B cell (primary cell): ENCODE data around the gene GPRC6A.

Source experiments
- EZH2 ChIP-seq: IDR thresholded peaks from 2 replicates; pipeline ENCODE4 v1.6.1; 2012; ENCODE audit warnings: borderline replicate concordance, low read depth, mild to moderate bottlenecking, moderate library complexity, low read length; ENCODE audit not compliant: insufficient read depth, poor library complexity, severe bottlenecking
- TF ChIP-seq, protein P1 (sequence below): fragments of 200-600 bp; IDR thresholded peaks from one replicate; pipeline ENCODE4 v1.8.0; 2022; ENCODE audit warnings: antibody characterized with exemption, mild to moderate bottlenecking

DNA sequence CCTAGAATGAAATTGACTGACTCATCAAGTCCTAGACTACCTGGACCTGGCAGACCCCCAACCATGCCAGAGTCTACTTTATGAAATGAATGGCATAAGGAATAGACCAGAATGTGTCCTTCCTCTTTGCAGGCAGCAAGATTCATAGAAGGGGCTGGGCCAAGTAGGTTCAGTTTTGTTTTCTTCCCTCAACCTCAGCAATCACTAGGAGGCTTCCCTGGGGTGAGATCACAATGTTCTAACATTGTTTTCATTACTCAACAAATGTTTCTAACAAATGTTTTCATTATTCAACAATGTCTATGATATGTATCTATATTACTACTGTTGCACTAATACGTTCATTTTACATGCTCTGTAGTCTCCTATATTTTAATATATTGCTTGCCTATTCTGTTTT, 55.0 kb downstream of the GPRC6A start:
- TF ChIP-seq, protein P1, sequence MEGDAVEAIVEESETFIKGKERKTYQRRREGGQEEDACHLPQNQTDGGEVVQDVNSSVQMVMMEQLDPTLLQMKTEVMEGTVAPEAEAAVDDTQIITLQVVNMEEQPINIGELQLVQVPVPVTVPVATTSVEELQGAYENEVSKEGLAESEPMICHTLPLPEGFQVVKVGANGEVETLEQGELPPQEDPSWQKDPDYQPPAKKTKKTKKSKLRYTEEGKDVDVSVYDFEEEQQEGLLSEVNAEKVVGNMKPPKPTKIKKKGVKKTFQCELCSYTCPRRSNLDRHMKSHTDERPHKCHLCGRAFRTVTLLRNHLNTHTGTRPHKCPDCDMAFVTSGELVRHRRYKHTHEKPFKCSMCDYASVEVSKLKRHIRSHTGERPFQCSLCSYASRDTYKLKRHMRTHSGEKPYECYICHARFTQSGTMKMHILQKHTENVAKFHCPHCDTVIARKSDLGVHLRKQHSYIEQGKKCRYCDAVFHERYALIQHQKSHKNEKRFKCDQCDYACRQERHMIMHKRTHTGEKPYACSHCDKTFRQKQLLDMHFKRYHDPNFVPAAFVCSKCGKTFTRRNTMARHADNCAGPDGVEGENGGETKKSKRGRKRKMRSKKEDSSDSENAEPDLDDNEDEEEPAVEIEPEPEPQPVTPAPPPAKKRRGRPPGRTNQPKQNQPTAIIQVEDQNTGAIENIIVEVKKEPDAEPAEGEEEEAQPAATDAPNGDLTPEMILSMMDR: no peak
- no peak for TF ChIP-seq EZH2
